Hematopoietic multipotent progenitor cell treated with erythropoietin and hydrocortisone succinate and interleukin-3 and kit ligand, for 17 days (in vitro differentiated cells): Measurements from ENCODE around the gene NAGPA.
"Not testable (repeated sequence)": the region's sequence is repeated elsewhere in the genome, so short reads cannot be mapped to it uniquely, and the experiment has no call there.

Experiments
- DNase-seq: peaks from one replicate; pipeline ENCODE4 v3.0.0-alpha.2; 2015; ENCODE audit warnings: low spot score

The NAGPA gene, protein sequence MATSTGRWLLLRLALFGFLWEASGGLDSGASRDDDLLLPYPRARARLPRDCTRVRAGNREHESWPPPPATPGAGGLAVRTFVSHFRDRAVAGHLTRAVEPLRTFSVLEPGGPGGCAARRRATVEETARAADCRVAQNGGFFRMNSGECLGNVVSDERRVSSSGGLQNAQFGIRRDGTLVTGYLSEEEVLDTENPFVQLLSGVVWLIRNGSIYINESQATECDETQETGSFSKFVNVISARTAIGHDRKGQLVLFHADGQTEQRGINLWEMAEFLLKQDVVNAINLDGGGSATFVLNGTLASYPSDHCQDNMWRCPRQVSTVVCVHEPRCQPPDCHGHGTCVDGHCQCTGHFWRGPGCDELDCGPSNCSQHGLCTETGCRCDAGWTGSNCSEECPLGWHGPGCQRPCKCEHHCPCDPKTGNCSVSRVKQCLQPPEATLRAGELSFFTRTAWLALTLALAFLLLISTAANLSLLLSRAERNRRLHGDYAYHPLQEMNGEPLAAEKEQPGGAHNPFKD

DNA sequence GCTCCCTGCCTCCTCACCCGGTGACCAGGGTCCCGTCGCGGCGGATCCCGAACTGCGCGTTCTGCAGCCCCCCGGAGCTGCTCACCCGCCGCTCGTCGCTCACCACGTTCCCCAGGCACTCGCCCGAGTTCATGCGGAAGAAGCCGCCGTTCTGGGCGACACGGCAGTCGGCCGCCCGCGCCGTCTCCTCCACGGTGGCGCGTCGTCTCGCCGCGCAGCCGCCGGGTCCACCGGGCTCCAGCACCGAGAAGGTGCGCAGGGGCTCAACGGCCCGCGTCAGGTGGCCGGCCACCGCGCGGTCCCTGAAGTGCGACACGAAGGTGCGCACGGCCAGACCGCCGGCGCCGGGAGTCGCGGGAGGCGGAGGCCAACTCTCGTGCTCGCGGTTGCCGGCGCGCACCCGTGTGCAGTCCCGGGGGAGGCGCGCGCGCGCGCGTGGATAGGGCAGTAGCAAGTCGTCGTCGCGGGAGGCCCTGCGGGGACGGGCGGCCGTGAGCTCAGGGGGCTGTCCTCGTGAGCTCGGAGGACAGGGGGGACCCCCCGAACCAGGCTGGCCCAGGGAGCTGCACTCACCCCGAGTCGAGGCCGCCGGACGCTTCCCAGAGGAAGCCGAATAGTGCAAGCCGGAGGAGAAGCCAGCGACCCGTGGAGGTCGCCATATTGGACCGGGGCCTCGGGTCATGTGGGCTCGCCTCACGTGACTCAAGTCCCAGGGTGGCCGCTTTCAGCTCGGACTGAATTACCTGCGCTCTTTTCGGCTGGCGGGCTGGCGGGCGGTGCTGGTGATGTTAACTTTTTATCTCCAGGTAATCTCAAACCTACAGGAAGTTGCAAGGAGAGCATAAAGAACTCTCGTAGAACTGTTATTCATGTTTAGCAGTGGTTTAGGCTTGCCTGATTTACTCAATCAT is at the start of gene NAGPA:
Gene NAGPA (minus strand): TSS at position 680 of the 911 bp plus-strand sequence. CDS start 21 bp downstream, at position 659.
- peak; percentile 70 for DNase-seq

DNA sequence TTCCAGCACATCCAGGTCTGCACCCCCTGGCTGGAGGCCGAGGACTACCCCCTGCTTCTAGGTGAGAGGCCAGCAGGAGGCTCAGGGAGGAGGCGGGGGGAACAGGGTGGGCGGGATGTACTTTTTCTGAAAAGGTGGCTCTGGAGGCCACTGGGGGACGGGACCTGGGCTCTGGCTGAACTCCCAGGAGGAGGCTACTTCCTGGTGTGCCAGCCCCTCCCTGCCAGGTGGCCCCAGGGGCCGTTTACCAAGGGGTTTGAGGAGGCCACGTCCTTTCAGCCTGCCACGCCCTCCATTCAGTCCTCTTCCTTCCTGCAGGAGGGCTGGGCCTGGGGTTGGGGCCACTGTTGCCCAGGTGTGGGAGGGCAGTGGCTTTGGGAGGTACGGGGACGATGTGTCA is 47.3 kb upstream of the NAGPA start:
- DNase-seq: not testable (repeated sequence)

DNA sequence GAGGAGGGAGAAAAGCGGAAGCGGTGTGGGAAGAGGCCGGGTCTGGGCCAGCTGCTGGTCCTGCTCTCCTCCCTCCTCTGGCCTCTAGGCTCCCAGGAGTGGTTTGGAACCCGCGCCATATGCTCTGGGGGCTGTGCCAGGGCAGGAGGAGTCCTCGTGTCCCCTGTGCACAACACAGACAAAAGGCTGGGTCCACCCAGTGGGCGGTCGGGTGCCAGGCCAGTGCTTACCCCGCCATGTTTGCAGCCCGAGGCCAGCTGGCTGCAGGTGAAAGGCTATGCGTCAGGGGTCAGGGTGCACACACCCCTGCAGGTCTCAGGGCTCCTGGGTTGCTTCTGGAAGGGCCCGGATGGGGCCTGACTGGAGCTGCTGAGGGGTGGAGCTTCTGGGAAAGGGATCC is 46.7 kb upstream of the NAGPA start:
- DNase-seq: not testable (repeated sequence)

DNA sequence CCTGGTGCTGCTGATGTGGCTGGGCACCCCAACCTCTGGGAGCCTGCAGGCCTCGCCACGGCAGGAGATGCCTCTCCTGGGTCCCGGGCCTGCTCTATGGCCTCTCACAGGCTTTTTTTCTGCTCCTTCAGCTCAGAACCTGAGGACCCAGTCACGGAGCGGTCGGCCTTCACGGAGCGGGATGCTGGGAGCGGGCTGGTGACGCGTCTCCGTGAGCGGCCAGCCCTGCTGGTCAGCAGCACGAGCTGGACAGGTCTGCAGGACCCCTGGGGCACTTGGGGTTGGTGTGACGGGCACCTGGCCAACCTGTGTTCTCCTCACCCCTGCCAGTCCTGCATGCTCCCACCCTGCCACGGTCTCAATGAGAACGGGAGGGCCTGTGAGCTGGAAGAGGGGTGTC is 44.9 kb upstream of the NAGPA start:
- DNase-seq: no peak

DNA sequence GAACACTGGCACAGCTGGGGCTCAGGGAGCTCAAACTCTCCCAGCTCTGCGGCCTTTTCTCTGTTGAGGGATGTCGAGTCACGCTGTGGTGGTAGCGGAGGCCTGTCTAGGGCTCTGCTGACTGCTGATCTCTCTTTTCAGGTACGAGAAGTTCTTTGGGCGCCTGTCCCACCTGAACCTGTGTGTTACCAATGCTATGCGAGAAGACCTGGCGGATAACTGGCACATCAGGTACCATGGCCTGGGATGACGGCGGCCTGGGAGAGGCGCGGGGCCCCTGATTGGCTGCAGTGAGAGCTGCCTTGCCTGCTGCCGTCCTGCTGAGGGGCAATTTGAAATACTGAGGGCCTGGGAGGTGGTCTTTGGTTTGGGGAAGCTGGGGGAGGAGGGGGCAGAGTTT is 43.6 kb upstream of the NAGPA start:
- DNase-seq: no peak

DNA sequence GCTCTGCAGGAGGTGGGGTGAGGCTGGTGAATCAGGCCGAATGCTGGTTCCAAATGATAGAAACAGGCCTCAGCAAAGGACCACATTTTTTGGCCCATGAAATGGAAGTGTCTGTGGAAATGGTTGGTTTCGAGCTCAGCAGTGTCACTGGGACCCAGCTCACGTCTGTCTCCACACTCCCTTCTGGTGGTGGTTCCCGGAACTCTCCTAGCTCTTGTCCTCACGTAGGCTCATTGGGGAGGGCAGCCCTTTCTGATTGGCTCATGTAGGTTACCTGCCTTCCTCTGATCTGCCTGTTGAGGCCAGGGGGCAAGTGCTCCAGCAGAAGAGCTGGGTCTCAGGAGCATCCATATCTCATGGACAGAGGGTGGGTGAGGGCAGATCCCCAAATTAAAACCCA is 41.9 kb upstream of the NAGPA start:
- no peak for DNase-seq

DNA sequence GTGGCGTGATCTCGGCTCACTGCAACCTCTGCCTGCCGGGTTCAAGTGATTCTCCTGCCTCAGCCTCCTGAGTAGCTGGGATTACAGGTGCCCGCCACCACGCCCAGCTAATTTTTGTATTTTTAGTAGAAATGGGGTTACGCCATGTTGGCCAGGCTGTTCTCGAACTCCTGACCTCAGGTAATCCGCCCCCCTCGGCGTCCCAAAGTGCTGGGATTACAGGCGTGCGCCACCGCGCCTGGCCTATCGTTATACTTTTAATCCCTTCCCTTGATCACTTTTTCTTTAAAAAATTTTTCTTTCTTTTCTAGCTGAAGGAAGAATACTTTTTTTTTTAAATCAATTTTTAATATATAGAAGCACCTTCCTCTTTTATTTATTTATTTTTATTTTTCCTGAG is 40.0 kb upstream of the NAGPA start:
- DNase-seq: not testable (repeated sequence)

DNA sequence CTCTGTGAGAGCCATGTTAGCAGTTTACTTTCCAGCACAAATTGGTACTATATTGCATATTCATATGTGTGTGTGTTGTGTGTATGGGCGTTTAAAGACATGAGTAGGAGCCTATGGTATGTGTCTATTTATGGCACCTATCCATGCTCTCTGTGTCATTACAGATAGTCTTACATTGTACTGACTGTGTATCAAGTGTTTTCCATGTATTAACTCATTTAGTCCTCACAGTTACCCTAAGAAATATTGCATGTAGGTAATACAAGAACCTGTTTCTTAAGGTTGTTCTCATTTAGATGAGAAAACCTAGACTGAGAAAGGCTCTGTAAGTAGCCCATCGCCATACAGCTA is 39.5 kb upstream of the NAGPA start:
- DNase-seq: no peak

DNA sequence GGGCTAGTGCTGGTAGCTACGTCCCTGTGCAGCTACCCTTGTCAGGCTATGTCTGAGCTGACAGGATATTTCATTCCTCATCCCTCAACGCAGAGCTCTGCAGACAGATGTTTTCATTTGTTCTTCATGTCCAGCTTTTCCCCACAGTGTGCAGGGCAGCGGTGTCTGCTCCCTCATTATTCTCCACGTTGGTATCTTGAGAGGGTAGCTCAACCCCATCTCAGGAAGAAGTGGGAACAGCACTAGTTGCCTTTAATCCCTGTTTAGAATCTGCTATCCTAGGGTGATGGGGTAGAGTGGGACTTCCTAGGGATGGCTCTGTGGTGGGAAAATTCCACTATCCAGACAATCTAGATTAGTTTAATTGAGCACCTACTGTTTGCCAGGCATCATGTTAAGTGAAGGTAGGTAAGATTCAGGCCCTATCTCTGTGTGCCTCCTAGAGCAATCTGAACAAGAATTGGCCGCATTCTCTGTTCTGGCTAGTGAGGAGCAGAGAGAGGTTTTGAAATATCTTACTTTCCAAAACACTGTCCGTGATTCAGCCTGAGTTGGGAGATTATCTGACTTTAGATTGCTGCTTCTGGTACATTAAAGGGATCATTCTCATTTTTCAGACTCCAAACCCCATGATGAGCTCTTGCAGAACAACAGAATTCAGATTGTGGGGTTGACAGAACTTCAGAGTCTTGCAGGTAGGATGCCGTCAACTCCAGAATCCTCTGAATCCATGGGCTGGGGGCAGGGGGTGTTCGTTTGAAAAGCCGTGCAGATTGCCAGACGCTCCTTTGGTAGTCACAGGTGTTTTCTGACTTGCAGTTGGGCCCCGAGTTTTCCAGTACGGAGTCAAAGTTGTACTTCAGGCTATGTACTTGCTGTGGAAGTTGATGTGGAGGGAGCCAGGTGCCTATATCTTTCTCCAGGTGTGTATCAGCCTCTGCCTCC is 38.9 kb upstream of the NAGPA start:
- DNase-seq: no peak

DNA sequence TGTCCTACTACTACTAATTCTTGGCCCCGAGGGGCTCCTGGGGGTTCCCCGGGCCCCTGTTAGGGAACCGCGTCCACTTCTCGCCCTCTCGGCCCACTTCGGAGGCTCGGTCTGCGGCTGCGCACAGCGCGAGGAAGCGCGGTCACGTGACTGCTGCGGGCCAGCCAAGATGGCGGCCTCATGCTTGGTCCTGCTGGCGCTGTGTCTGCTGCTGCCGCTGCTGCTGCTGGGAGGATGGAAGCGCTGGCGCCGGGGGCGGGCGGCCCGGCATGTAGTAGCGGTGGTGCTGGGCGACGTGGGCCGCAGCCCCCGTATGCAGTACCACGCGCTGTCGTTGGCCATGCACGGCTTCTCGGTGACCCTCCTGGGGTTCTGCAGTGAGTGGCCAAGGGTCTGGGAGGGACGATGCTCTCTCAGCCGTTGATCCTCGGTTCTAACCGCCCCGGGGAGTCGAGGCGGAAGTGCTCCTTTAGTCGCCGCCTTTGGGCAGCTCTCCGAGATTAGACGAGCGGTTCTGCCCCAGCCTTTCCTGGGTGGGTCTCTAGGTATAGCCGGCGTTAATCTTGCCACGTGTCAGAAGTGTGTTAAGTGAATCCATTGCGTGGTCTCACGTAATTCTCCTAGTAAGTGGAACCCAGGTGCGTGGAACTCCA is 38.1 kb upstream of the NAGPA start, which contains the start of gene ALG1:
Gene ALG1 (plus strand): TSS at position 163 of the 653 bp plus-strand sequence. CDS start 7 bp downstream, at position 170.
- peak; percentile 91 for DNase-seq

DNA sequence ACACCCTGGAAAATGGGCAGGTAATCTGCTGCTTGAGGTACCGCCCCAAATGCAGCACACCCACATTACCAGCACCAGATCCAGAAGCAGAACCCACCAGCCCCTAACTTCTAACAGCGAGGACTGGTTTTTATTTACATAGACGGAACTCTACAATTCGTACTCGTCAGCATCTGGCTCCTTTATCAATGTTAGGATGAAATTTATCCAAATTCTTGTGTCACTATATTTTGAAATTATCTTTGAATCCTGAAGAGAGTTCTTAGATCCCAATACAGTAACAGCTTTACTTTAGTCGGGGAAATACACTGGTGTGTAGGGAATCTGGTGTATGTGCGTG is 37.6 kb upstream of the NAGPA start:
- DNase-seq: no peak

DNA sequence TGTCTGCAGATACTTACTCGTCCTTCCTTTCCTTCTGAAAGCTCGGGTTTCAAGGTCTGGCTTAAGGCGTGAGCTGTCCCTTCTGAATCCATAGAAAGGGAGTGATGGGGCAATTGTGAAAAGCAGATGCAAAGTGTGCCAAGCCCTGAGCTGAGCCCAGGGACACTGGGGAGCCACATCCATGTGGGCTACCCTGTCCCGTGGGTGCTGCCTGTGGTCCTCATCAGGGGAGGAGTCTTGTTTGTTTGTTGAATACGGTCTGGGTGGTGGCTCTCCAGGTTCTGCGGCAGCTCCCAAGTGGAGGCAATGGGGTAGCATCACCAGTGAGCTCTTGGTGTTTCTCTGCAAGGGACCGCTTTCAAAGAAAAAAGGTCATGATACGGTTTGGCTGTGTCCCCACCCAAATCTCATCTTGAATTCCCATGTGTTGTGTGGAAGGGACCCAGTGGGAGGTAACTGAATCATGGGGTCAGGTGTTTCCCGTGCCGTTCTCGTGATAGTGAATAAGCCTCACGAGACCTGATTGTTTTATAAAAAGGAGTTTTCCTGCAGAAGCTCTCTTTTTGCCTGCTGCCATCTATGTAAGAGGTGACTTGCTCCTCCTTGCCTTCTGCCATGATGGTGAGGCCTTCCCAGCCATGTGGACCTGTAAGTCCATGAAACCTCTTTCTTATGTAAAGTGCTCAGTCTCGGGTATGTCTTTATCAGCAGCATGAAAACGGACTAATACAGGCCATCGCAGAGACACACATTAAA is 36.9 kb upstream of the NAGPA start:
- no peak for DNase-seq

DNA sequence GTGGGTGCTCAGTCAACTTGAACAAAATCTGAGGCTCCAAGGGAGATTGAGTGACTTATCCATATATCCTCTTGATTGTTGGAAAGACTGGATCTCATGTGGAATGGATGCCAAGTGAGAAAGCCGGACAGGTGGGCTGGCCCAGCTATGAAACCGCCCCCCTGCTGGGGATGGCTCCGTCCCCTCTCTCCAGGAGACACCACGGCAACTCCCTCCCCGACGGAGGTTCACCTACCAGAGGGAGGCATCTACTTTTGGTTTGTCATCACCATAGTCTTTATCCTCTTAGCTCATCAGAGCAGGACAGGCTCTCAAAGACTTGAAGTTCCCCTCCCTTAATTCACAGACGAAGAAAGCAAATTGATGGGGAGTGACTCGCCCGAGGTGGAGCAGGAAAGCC is 36.1 kb upstream of the NAGPA start:
- no peak for DNase-seq

DNA sequence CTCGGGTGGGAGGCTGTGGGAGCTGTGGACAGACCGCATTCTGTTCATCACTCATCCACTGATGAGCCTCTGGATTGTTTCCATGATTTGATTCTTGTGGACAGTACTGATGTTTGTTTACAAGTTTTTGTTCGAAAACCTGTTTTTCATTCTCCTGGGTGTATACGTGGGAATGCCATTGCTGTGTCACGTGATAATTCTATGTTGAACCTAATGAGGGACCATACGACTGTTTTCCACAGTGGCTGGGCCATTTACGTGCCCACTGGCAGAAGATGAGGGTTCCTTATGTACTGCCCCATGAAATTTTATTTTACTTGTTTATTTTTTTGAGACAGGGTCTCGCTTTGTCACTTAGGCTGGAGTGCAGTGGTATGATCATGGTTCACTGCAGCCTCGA is 35.3 kb upstream of the NAGPA start:
- no peak for DNase-seq

DNA sequence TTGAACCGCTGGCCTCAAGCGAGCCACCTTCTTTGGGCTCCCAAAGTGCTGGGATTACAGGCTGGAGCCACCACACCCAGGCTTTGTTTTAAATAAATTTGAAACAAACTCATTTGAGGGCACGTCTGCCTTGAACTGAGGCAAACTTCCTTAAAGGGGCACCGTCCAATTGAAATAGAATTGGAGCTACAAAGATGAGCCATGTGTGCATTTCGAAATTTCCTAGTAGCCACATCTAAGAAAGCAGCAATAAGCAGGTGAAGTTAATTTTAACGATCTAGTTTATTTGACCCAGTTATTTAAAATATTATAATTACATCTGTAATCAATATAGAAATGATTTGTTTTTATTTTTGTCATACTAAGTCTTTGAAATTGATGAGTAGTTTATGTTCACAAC is 32.8 kb upstream of the NAGPA start:
- no peak for DNase-seq

DNA sequence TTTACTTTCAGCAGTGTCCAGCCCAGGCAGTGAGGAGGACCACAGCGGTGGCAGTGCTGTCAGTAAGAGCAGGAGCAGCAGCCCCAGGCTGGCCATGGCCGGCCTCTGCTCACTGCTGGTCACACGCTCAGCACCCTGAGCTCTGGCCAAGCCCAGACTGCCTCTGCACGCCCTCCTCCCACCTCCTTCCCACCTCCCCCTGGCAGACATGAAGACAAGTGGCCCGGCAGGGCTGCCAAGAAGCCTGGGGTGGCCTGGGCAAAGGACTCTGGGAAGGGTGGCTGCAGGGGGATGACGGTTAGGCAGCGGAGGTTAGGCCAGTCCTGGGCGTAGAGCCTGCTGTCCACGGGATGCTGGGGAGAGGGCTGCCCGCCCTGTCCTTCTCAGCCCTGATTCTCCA is 32.1 kb upstream of the NAGPA start, which contains the start of gene C16orf89:
Gene C16orf89 (minus strand): TSS at position 144 of the 400 bp plus-strand sequence. CDS start 48 bp downstream, at position 96.
- no peak for DNase-seq

DNA sequence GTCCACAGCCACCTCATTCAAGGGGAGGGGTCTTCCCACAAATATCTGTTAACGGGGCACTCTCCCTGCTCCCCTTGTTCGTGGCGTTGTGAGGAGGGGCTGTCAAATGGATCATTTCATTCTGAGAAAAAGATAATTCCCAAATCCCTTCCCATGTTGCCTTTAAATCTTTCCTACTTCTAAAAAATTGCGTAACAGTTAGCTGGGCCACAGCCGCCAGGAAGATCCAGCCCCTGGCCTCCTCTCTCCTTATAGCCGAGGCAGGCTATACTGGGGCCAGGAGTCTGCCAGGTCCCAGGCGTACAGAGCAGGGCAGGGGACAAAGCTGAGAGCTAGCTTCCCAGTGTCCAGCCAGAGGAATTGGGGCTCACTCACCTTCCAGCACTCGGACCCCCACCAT is 31.6 kb upstream of the NAGPA start:
- no peak for DNase-seq

DNA sequence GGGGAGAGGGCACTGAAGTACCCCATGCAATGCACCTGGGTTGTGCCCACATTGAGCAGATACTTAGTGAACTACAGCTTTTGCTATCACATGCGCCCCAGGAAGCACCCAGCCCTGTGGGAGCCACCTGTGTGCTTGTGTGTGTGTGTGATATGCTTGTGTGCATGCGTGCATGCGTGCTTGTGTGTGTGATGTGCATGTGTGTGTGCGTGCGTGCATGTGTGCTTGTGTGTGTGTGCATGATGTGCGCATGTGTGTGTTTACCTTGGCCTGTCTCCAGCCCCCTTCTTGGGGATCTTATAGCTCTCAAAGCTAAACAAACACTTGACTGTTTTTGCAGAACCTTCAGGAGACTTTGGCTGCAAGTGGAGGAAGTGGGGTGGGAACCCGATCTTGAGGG is 31.2 kb upstream of the NAGPA start:
- DNase-seq: no peak

DNA sequence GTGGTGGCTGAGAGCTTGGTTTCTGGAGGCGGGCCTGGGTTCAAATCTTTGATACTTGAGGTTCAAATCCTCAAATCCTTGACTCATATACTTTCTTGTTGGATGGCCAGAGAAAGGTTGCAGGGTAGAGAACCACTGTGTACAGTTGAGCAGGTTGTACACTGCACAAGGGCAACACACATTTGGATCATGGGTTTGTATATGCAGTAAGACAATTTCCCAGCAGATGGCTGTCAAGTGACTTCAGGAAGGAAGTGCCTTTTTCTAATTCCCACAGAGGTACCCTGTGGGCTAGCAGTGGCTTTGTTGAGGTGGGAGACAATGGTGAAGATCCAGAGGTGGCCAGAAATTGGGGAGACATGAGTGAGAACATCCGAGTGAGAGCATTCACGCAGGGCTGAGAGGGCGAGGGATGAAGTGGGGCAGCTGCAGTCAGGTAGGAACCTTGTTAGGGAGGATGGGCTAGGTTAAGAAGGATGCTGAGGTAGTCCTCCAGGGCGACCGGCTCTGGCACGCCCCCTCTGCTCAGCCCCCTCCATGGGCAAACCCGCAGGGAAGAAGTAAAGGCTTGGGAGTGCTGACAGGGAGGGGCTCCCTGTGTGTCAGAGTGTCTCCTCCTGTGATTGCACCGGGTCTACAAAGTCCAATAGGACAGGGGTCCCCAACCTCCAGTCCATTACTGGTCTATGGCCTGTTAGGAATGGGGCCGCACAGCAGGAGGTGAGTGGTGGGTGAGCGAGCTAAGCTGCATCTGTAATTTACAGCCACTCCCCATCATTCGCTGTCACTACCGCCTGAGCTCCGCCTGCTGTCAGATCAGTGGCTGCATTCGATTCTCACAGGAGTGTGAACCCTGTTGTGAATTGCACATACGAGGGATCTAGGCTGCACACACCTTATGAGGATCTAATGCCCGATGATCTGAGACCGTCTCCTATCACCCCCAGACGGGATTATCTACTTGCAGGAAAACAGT is 29.3 kb upstream of the NAGPA start:
- DNase-seq: no peak
